RKO (cell line): Measurements from ENCODE around the gene ODF2L.

Experiments
- DNase-seq: peaks from one replicate; pipeline ENCODE4 v3.0.0-alpha.2; 2016; ENCODE audit warnings: low spot score

Gene ODF2L, protein sequence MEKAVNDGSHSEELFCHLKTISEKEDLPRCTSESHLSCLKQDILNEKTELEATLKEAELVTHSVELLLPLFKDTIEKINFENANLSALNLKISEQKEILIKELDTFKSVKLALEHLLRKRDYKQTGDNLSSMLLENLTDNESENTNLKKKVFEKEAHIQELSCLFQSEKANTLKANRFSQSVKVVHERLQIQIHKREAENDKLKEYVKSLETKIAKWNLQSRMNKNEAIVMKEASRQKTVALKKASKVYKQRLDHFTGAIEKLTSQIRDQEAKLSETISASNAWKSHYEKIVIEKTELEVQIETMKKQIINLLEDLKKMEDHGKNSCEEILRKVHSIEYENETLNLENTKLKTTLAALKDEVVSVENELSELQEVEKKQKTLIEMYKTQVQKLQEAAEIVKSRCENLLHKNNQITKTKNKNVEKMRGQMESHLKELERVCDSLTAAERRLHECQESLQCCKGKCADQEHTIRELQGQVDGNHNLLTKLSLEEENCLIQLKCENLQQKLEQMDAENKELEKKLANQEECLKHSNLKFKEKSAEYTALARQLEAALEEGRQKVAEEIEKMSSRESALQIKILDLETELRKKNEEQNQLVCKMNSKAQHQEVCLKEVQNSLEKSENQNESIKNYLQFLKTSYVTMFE

DNA sequence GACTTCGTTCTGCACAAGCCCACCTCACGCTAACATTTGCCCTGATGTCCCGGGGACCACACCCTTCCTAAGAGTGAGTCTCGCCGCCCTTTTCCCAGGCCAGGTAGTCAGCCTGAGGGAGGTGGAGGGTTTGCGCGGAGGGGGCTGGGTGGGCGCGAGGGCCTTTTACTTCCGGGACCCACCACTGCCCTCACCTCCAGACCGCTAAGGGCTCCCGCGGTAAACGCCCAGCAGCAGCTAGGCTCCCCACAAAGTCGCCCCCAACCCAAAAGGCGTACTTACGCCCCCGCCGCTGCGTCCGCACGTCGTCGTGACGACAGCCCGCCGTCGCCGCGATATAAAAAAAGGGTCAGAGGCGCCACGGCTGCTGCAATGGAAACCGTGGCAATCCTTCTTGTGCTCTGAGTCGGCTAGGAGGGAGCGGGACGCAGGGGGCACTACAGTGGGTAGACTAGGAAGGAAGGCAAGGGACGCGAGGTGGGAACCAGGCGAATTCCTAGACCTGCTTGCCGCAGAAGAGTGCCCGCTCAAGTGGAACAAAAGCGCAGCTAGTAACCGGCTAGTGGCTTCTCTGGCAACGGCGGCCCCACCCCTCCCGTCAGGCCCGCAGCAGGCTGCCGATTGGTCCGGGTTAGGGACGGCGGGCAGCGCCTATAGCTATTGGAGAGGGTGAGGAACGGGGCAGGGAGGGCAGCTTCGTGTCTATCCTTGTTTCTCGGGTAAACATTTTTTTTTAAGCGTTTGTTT lies at the start of gene ODF2L:
TSS of gene ODF2L (minus strand) at position 573 of the 747 bp plus-strand sequence. CDS start 9,296 bp downstream, outside the sequence.
- DNase-seq, result peak; percentile 90

DNA sequence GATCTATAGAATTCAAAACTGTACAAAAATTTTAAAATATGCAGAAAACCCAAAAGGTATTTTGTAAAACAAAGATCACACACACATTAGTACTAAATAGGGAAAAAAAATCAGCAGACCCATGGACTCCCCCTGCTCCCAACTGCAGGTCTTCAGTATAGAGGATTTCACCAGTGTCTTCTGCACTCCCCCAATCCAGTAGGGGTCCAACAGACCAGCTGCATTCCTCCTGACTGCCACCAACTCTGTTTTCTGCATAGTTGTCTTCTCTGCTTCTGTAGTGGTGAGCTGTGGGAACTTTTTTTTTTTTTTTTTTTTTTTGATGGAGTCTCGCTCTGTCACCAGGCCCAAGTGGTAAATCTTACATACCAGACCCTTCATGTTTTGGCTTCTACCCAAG lies 49.8 kb upstream of the ODF2L start:
- no peak for DNase-seq

DNA sequence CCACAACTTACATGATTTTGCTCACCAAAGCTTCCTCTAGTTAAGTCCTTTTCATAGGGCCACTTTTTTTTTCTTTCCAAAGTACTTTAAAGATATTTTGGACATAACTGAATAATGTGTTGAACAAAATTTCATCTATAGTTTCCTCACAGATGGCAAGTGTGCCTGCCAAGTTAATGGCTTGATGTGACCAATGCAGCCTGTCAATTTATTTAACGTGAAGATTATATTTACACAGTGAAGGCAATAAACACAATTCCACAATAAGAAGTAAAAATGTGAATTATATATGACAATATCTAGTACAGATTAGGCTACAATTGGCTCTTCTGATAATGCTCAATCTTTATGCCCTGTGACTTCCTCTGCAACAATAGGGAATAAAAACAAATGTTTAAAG lies 45.9 kb upstream of the ODF2L start:
- no peak for DNase-seq

DNA sequence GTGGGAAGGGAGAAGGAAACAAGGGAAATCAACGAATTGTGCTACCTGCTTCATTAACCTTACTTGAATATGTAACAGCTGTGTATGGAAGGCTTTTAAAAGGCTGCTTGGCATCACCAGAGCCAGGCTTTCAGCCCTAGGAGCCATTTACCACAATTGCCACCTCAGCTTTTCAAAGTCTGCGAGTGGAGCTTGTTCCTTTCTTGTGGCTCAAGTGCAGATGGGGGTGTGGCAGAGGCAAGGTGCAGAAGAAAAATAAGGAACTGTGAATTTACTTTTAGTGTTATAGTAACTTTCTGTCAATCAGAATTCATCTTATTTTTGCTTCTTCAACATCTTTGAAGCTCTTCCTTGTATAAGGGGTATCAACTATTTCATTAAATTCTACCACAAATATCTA lies 45.5 kb upstream of the ODF2L start:
- DNase-seq, result no peak

DNA sequence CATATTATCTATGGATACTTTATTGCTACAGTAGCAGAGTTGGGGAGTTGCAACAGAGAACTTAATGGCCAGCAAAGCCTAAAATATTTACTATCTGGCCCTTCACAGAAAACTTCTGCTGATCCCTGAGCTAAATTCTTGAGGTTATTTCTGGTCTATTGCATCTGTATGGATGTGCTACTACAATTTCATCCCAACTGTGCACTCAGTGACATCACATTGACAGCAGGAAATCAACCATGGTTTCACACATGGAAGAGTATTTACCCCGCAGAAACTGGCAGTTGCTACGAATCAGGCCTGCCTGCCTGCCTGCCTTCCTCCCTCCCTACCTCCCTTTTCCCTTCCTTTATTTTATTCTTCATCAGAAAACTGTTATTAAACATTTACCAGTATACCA lies 39.9 kb upstream of the ODF2L start:
- DNase-seq, result no peak

DNA sequence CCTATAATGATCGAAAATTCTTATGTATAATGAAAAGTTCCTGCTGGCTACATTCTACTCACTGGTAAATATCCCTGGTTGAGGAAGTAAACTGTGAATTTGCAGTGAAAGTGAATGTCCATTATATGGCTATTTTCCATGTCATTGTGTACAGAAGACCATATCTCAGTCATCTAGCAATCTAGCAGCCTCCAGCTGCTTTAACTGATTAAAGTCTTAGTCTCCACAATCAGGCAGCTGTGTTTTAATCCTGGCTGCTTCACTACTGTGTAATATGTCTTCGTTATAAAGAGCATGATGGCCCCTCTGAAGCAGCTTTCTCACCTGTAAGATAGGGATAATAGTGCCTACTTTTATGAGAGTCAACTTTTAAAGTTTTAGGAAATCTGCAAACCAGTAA lies 39.2 kb upstream of the ODF2L start:
- DNase-seq, result no peak

DNA sequence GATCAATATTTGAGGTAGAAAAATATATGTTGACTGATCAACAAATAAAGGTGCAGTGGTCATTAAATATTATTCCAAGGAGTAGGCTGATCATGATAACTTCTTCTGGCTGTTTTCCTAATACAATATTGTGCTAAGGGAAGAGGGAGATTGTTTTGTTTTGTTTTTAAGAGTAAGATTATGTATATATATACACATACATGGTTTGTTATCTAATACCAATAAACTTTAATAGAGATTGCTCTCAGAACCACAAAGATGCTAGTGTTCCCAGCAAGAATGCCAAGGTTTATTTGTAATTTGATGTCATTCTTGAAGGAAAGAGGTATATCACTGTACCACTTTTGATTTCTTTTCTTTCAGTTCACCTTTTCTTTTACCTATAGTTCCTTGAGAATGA lies 37.9 kb upstream of the ODF2L start:
- no peak for DNase-seq

DNA sequence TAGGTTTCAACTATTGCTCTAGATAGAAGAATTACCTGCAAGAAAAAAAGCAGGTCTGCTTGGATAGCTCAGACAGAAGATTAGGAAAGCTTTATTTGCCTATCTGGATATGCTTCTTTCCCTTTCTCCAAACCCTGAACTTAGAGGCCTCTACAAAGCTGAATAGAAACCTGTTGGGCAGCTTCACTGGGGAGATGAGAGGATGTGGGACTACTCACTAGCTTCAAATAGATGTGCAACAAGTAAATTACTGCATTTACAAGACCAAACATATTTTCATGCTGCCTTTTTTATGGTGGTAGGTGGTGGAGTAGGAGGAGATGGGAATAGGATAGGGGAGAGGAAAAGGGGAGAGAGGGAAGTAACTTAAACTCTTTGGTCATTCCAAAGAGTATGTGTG lies 34.3 kb upstream of the ODF2L start:
- DNase-seq, result no peak

DNA sequence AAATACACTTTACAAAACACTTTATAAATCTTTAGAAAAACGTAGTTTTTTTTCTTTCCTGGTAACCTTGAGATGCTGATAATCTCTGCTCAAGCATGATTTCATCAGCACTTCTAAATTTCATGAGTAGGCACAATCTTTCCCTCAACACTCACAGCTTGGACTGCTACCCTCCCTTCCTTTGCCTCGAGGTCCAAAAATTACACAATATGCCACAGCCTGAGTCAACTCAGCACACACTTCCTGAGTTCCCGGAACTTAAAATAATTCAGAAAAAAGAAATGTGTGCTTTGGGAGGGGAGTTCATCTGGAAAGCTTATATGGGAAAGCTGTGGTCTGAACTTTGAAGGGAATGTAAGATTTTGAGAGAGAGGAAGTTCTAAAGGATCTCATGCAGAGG lies 33.7 kb upstream of the ODF2L start:
- DNase-seq, result peak; percentile 84

DNA sequence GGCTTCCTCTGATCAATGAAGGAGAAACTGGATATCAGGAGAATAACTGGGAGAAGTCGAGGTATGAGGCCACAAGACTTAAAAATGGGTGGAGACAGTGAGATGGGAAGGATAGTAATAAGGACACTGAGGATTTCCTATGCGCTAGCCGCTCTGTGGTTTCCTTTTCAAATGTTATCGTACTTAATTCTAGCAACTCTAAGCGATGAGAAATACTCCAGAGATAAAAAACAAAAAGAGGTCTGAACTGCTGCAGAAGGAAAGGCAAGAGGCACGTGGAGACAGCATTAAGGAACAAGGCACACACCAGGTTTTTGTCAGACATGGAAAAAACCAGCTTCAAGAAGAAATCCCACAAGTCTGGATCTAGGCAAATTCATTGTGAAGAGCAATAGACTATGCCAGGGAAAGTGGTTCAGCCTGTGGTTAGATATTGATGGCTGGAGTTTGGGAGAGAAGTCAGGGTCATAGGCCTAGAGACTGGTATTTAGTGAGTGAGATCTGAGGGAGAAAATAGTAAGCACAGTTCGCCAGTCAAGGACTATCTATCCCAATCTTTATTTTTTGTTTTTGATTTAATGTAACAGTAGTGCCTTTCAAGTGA lies 33.1 kb upstream of the ODF2L start:
- no peak for DNase-seq

DNA sequence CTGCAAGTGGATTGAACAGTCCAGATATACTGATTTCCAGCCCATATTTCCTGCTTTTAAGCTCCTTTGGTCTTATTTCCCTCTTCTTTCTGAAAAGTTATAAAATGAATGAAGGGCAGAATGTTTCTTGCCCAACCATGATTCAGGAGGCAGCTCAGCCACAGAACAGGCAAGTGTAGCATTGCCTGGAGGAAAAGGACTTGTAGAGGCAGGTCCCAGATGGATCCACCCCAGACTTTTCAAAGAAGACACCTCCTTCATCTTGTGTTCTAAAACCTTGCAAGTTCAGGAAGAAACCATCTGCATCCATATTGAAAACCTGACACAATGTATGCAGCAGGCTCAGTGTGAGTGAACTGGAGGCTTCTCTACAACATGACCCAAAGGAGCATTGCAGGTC lies 27.8 kb upstream of the ODF2L start, which contains the start of gene CLCA2:
TSS of gene CLCA2 (plus strand) at position 299 of the 400 bp plus-strand sequence. CDS start at position 376, 77 bp downstream.
- DNase-seq, result no peak

DNA sequence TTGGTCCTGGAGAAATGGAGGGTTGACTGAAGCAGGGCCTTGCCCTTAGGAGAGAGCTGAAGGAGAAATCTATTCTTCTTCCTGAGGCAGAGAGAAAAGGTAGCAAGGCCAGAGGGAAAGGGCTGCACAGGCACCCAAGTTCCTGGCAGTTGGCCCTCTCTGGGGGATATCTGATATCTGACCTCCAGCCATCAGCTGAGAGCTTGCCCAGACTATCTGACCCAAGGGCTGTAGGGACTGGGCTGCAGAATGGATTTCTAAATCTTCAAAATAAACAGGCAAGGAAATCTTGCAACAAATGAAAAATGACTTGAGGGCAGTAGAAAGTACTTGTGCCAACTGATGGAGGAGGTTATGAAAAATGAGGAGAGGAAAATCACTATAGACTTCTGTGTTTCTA lies 27.4 kb upstream of the ODF2L start:
- no peak for DNase-seq

DNA sequence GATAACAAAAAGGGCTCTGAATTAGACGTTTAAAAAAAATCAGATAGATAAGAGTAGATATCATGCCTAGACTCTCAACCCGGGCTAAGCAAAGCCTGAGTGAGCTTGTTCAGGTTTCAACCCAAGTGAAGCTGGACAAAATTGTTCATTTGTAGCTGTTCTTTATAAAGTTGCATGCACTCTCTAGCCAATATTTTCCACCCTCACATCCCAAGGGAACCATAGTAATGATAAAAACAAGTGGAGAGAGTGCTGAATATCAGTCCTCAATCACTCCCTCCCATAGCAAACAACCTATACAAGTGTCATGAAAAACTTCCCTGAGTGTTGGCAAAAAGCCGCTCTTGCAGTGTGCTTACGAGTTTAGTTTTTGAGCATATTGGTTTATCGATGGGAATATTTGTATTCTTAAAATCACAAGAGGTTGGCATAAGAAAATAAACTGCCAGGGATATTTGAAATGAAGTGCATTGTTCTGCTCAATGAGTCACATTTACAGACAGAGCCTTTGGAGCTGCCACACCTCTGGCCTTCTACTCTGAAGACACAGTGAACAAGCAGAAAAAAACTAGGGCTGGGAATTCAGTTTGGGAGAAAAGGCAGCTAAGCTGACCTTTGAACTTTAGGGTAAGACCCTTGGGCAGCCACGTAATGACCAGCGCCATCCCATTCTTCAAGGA lies 25.6 kb upstream of the ODF2L start:
- DNase-seq, result no peak

DNA sequence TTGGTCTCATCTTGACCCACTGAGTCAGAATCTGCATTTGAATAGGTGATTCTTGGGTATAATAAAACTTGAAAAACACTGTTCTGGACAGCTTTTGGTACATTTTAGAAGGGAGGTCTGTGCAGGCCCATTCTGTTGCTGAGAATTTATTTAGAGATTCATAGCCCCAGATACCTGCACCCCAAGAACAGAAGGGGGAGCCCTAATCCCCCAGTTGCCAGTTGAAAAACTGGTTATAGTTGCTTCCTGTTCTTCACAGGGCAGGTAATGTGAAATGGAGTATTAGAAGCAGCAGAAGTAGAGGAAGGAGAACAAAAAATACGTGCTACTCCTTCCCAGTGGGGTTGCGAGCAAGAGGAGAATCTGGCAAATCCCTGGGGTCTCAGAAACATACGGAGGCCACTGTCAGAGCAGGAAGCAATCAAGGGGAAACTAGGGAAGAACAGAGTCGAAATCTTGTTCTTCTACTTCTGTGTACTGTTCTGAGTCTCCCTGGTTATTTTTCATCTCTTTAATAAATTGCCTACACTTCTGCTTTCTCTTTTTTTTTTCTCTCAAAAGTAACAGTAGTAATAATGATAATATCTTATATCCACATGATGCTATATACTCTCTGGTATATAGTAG lies 23.3 kb upstream of the ODF2L start:
- peak; percentile 45 for DNase-seq

DNA sequence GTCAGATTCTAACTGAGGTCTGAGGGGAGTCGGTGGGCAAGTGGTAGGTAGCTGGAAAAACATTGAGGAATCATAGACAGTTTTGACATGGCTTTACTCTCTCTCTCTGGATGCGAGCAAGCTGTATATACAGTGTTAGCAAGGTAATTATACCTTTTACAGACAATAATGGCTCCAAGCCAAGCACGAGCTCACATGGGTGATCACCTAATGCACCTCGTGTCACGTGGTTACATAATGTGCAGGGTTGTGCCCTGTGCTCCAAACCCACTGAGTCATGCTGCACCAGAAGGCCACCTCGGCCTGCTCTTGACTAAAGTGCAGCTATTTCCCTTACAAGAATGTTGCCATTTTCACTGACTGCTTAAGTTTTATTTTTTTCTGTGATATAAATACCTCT lies 20.2 kb upstream of the ODF2L start:
- DNase-seq, result no peak

DNA sequence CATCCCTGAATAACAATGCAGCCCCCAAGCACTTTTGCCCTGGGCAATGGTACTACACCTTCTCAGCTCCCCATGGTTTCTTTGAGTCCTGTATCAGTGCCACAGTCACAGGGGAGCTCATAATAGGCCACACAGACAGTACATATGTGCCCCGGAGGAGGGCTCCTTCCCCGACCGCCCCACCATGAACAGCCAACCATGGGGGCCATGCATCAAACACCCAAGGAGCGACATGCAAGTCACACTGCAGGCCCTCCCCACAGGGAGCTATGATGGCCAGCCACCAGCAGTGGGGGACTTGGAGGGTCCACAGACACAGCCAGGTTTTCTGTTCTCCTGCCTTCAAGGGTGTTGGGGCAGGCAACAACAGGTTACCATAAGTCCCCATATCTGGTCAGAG lies 14.8 kb upstream of the ODF2L start:
- no peak for DNase-seq

DNA sequence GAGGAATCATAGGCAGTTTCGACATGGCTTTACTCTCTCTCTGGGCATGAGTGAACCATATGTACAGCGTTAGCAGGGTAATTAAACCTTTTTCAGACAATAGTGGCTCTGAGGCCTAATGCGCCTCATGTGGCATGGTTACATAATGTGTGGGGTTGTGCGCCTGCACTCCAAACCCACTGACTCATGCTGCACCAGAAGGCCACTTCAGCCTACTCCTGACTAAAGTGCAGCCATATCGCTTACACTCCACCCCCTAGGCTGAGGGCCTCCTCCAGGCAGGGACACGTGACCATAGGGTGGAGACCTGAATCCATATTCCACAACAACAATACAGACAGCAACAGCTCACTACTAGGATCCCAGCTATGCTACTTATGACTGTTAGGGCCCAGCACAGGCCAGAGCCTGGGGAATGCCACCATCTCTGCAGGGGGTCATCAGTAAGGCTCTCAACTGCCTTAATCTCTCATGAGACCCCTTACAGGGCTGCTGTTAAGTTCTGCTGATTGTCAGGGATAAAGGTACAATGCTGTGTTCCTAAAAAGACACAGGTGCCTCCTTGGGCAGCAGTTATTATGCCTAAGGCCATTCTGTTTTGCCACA lies 13.4 kb upstream of the ODF2L start:
- DNase-seq, result peak; percentile 17

DNA sequence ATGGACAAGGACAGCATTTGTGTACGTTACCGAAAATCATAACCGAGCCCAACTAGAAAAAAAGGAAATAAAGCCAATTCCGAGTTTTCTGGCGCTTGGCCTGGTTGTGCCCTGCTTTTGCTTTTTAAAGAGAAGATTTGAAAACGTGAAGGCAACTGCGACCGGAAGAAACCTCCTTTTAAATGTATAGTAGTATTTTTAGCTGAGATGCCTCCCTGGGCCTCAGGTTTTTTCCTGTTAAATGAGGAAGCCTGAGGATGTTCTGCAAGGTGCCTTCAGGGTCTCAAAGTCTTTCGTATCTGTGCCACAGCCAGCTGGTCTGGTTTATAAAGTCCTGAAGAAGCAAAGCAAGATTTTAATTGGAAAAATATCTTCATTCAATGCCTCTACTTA lies 371 bp upstream of the ODF2L start:
- no peak for DNase-seq

DNA sequence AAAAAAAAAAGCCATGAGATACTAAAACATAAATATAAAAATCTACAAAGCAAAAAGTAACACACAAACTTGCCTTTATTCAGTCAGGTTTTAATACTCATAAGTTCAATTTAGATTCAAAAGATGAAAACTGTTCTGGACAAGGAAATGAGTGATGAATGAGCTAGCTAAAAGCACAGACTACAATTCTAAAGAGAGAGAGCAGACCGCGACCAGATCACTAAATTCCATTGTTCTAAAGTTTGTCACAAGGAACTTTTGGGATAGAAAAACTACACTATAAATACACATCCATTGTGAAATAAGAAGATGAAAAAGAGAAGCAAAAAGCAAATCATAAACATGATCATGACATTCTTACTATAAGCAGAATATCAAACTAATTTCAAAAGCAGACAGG lies 1.7 kb downstream of the ODF2L start:
- DNase-seq, result peak; percentile 45

DNA sequence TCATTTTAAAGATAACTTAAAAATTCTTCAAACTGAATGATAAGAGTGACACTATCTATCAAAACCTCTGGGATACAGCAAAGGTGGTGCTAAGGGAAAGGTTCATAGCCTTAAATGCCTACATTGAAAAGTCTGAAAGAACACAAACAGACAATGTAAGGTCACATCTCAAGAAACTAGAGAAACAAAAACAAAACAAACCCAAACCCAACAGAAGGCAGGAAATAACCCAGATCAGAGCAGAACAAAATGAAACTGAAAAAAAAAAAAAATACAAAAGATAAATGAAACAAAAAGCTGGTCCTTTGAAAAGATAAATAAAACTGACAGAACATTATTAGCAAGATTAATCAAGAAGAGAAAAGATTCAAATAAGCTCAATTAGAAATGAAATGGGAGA lies 6.8 kb downstream of the ODF2L start:
- DNase-seq, result no peak

DNA sequence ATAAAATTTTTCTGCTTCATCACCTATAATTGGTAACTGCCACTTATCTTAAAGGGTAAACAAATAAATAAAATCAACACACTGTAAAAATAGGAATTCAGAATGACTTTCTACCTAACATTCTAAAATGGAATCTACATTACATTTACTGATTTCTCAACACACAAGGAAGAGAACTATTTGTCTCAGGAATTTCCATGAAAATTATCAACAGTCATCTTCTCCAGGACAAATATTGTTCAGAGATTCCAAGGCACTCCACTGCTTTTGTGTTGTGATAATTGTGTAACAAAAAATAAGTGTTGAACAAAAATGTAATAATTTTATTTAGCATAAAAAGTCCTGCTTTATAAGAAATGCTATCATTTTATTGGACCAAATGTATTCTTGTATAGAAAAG lies 7.3 kb downstream of the ODF2L start:
- no peak for DNase-seq
